Skeletal muscle tissue (tissue), 5 donors: ENCODE measurements around the gene CRELD1. TPM values are rescaled to one million over a fixed set of nuclear protein-coding genes. Genes with fewer than 3 reads are reported as not detected.

Experiments used
- H3K27ac ChIP-seq: one replicate; pipeline ENCODE4 v1.7.0; 2013; ENCODE audit warnings: mild to moderate bottlenecking, low read depth, low read length, inconsistent platforms
- H3K27me3 ChIP-seq, 3 donors: one replicate each; pipeline ENCODE4 v1.7.0; 2013; ENCODE audit warnings: low read length in 3 of 3; ENCODE audit not compliant: control insufficient read depth in 3 of 3, insufficient read depth in 3 of 3
- H3K36me3 ChIP-seq, 3 donors: one replicate each; pipeline ENCODE4 v1.7.0; 2013; ENCODE audit warnings: low read length in 3 of 3; ENCODE audit not compliant: control insufficient read depth in 3 of 3, insufficient read depth in 3 of 3
- H3K4me1 ChIP-seq, 3 donors: one replicate each; pipeline ENCODE4 v1.7.0; 2013; ENCODE audit warnings: low read length in 3 of 3, mild to moderate bottlenecking in 3 of 3; ENCODE audit not compliant: control insufficient read depth in 3 of 3, insufficient read depth in 3 of 3
- H3K4me3 ChIP-seq, 3 donors: one replicate each; pipeline ENCODE4 v1.7.0; 2013; ENCODE audit warnings: low read length in 3 of 3
- H3K9ac ChIP-seq, 3 donors: one replicate each; pipeline ENCODE4 v1.7.0; 2013; ENCODE audit warnings: low read length in 3 of 3, mild to moderate bottlenecking in 3 of 3, moderate library complexity in 2 of 3, low read depth in 1 of 3
- H3K9me3 ChIP-seq, 3 donors: one replicate each; pipeline ENCODE4 v1.7.0; 2013; ENCODE audit warnings: low read length in 3 of 3; ENCODE audit not compliant: control insufficient read depth in 3 of 3
- small RNA-seq: library from RNA; depleted of rRNA; stranded (forward); fragments of <200 nt; gene quantifications from one replicate; pipeline ENCODE3, GENCODE V24; 2014
- total RNA-seq: library from RNA; depleted of rRNA; stranded (reverse); fragments of >200 nt; gene quantifications from one replicate; pipeline ENCODE4 v1.2.3, GENCODE V29; 2014
- donor health status: Osteomylitis.

The CRELD1 gene
- total RNA-seq, 1 donor from 2014 or later, result 12.0 TPM

DNA sequence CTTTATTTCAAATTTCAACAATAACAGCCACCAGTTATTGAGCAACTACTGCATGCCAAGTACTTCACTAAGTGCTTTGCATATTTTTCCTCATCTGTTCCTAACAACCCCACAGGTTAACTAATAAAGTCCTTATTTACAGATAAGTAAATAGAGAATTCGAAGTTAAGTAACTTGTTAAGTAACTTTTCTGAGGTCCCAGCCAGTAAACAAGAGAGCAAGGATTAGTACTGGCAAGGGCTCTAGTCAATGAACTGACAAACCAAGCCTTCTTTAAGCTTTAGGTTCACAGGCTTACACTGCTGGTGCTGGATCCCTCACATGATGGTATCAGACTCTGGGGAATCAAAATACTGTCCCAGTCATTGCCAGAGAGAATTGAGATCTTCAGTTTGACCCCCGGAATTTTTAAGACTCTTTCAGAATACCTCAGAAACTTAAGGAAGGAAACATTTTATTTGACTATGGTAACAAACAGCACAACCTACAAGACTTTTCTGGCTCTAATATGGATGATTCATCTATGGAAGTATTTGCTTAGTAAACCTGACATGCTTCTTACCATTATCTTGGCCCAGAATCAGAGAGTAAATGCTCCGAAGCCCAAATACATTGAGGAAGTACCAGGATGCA is 36.5 kb downstream of the CRELD1 start:
- Histone ChIP-seq H3K9me3 (no peaks in the 10 kb centered on the region), H3K27me3 (no peaks in the 10 kb centered on the region), H3K4me3 (no peak overlapping the region), H3K27ac (no peak overlapping the region), H3K36me3 (peaks cover 30 to 73% (median 63%) of the 10 kb centered on the region in 3 donors), H3K4me1 (peaks cover 0 to 3% (median 3%) of the 10 kb centered on the region in 3 donors), H3K9ac (no peak overlapping the region)

GRCh38 chr3:9976721-9977709 is 43.4 kb downstream of the CRELD1 start:
- Histone ChIP-seq H3K36me3 (peaks cover 10 to 20% (median 13%) of the 10 kb centered on the region in 3 donors), H3K9me3 (no peaks in the 10 kb centered on the region), H3K4me3 (peak overlapping the region; percentile 68 to 73 (median 71)), H3K9ac (peak overlapping the region; percentile 73 to 82 (median 73)), H3K27ac (peak overlapping the region; percentile 95), H3K4me1 (peaks cover 15 to 21% (median 16%) of the 10 kb centered on the region in 3 donors), H3K27me3 (no peaks in the 10 kb centered on the region)

DNA sequence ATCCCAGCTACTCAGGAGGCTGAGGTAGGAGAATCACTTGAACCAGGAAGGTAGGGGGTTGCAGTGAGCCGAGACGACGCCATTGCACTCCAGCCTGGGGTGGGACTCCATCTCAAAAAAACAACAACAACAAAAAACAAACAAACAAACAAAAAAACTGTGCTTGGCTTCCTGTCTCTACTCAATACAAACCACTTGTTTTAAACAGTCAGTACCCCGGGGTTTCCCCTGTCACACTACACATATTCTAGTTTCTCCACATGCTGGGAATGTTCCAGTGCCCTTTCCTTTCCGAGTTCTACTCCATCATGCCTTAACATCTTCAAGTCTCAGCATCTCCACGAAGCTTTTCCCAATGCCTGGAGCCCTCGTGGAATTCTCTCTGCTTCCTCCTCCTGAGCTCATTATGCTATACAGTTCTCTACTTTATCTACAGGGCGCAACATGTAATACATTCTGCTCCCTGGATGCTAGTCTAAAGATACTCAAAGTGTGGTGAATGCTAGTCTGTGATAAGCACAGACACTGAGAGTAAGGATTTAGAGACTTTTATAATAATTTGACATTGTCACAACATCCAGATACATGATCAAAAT is 45.2 kb downstream of the CRELD1 start:
- peak overlapping the region; percentile 95 for H3K27ac ChIP-seq
- H3K4me3 ChIP-seq, result no peak overlapping the region
- peaks cover 16 to 19% (median 16%) of the 10 kb centered on the region in 3 donors for H3K4me1 ChIP-seq
- H3K9me3 ChIP-seq, result no peaks in the 10 kb centered on the region
- no peak overlapping the region for H3K9ac ChIP-seq
- peaks cover 5 to 12% (median 6%) of the 10 kb centered on the region in 3 donors for H3K36me3 ChIP-seq
- no peaks in the 10 kb centered on the region for H3K27me3 ChIP-seq

DNA sequence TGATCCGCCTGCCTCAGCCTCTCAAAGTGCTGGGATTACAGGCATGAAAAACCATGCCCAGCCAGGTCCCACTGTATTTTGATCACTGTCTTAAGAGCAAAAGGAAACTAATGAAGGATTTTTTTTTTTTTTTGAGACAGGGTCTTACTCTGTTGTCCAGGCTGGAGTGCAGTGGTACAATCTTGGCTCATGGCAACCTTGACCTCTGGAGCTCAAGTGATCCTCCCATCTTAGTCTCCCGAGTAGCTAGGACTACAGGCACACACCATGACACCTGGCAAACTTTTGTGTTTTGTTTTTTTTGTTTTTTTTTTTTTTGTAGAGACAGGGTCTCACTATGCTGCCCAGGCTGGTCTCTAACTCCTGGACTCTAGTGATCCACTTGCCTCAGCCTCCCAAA is 46.6 kb downstream of the CRELD1 start:
- Histone ChIP-seq H3K9ac (no peak overlapping the region), H3K36me3 (peaks cover 4 to 6% (median 5%) of the 10 kb centered on the region in 3 donors), H3K9me3 (no peaks in the 10 kb centered on the region), H3K27ac (no peak overlapping the region), H3K4me3 (no peak overlapping the region), H3K4me1 (peaks cover 17 to 19% (median 18%) of the 10 kb centered on the region in 3 donors), H3K27me3 (no peaks in the 10 kb centered on the region)

DNA sequence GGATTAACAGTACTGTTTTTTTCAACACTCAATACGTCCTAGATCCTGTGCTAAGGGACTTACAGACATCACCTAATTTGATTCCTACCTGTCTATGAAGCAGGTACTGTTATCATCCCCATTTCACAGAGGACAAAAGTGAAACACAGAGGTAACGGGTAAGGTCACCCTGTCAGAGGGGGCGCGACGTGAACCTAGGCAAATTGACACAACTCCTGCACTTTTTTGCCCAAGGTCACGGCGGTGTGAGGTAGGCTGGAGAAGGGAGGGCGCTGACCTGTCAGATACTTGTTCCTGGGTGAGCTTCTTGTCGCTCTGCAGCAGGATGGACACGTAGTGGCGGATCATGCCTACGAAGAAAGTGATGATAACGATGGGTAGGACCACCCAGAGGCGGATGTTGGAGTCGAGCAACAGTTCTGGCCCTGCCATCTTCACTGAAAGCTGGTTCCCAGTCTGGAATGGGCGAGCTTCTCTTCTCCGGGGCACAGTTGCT is 52.6 kb downstream of the CRELD1 start:
- peaks cover 18 to 25% (median 19%) of the 10 kb centered on the region in 3 donors for H3K4me1 ChIP-seq
- no peaks in the 10 kb centered on the region for H3K27me3 ChIP-seq
- no peaks in the 10 kb centered on the region for H3K9me3 ChIP-seq
- peak overlapping the region; percentile 90 to 96 (median 94) for H3K9ac ChIP-seq
- peaks cover 0 to 8% (median 2%) of the 10 kb centered on the region in 3 donors for H3K36me3 ChIP-seq
- peak overlapping the region; percentile 98 to 100 (median 100) for H3K4me3 ChIP-seq
- peak overlapping the region; percentile 76 for H3K27ac ChIP-seq

DNA sequence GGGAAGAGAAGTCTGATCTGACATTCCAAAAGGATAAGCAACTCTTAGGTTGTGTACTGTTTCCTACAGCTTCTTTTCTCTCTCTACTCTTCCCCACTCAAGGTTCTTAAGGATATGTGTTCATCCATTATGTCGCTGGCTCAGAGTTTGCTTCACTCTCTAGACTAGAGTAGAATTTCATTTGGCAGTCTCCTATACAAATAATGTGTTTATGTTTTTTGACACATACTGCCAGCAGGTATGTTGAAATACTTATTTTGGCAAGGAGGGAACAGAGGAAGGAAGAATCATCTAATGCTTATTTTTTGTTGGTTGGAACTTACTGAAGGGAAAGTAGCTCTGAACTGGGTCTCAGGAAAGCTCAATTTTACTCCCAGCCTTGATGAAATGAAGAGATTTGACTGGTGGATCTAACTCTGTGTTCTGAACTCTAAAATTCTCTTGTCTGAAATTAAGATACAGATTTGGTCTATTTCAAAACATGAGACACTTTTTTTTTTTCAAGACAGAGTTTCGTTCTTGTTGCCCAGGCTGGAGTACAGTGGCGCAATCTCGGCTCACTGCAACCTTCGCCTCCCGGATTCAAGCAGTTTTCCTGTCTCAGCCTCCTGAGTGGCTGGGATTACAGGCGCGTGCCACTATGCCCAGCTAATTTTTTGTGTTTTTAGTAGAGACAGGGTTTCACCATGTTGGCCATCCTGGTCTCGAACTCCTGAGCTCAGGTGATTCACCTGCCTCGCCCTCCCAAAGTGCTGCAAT is 60.6 kb downstream of the CRELD1 start:
- Histone ChIP-seq H3K36me3 (no peaks in the 10 kb centered on the region), H3K4me3 (no peak overlapping the region), H3K27me3 (no peaks in the 10 kb centered on the region), H3K4me1 (no peaks in the 10 kb centered on the region), H3K27ac (no peak overlapping the region), H3K9ac (no peak overlapping the region), H3K9me3 (no peaks in the 10 kb centered on the region)

Small RNAs within 50 kb of the gene (small RNA-seq; reads per million reads assigned to genes)
- gene RNU6-882P, result not detected

Other genes starting within 250 kb of the CRELD1 start
- gene CPNE9, start 230.0 kb upstream of the CRELD1 start, total RNA-seq, result 0.52 TPM
- 10.4 TPM for gene BRPF1, start 202.1 kb upstream of the CRELD1 start, total RNA-seq
- gene OGG1, start 183.9 kb upstream of the CRELD1 start, total RNA-seq, result 29.2 TPM
- gene CAMK1, start 163.9 kb upstream of the CRELD1 start, total RNA-seq, result 23.0 TPM
- gene TADA3, start 141.4 kb upstream of the CRELD1 start, total RNA-seq, result 27.1 TPM
- 65.2 TPM for gene ARPC4, start 140.8 kb upstream of the CRELD1 start, total RNA-seq
- gene TTLL3, start 123.6 kb upstream of the CRELD1 start, total RNA-seq, result 13.6 TPM
- gene RPUSD3, start 89.8 kb upstream of the CRELD1 start, total RNA-seq, result 14.6 TPM
- 9.4 TPM for gene CIDEC, start 53.6 kb upstream of the CRELD1 start, total RNA-seq
- gene JAGN1, start 43.2 kb upstream of the CRELD1 start, total RNA-seq, result 35.0 TPM
- gene IL17RE, start 31.0 kb upstream of the CRELD1 start, total RNA-seq, result not detected
- 12.5 TPM for gene IL17RC, start 16.7 kb upstream of the CRELD1 start, total RNA-seq
- gene PRRT3, start 18.6 kb downstream of the CRELD1 start, total RNA-seq, result 0.52 TPM
- 27.1 TPM for gene EMC3, start 53.0 kb downstream of the CRELD1 start, total RNA-seq
- 11.5 TPM for gene FANCD2, start 92.6 kb downstream of the CRELD1 start, total RNA-seq
- gene FANCD2OS, start 174.4 kb downstream of the CRELD1 start, total RNA-seq, result not detected
- gene BRK1, start 181.8 kb downstream of the CRELD1 start, total RNA-seq, result 85.6 TPM
- 35.0 TPM for gene VHL, start 207.9 kb downstream of the CRELD1 start, total RNA-seq
- 1.6 TPM for gene IRAK2, start 231.1 kb downstream of the CRELD1 start, total RNA-seq